Measurements from ENCODE around the gene FBXW9.

Gene FBXW9

GRCh38 chr19:12670159-12670928 is 26.1 kb downstream of the FBXW9 start:
- no peaks in the 10 kb centered on the region; the same call in 1 of the 2 replicates for H3K36me3 ChIP-seq (ENCODE audit: low read length)
- H3K9ac ChIP-seq (ENCODE audit: low read length), result peak overlapping the region; percentile 81
- no peaks in the 10 kb centered on the region; the same call in 1 of the 2 replicates for H4K20me1 ChIP-seq (ENCODE audit: low read depth, low read length)
- H3K9me2 ChIP-seq (replicated peaks; ENCODE audit: insufficient read depth, low read length), result no peaks in the 10 kb centered on the region
- H3K4me3 ChIP-seq (ENCODE audit: insufficient read depth, low read length, poor library complexity, severe bottlenecking), result peak overlapping the region; percentile 81
- H3K4me2 ChIP-seq (ENCODE audit: low read depth, low read length, poor library complexity, severe bottlenecking), result peak overlapping the region; percentile 66
- peaks cover 40% of the 10 kb centered on the region for H3K79me2 ChIP-seq (ENCODE audit: insufficient read depth, low read length)
- no peaks in the 10 kb centered on the region for H3K27me3 ChIP-seq (ENCODE audit: low read length)
- peaks cover 7% of the 10 kb centered on the region; the same call in 1 of the 2 replicates for H3F3A ChIP-seq (ENCODE audit: insufficient read depth)
- H2AFZ ChIP-seq (ENCODE audit: low read depth, low read length, severe bottlenecking), result peak overlapping the region; percentile 85
- H3K27ac ChIP-seq (ENCODE audit: low read depth, low read length), result no peak overlapping the region
- no peak for TF ChIP-seq CTCF (IDR thresholded peaks at IDR 0.05; ENCODE audit: insufficient read depth, low read length, poor library complexity, severe bottlenecking)
- no peak for TF ChIP-seq EZH2phosphoT487 (conservative IDR thresholded peaks at IDR 0.05; ENCODE audit: low read length)
- no peaks in the 10 kb centered on the region for H3K9me3 ChIP-seq (ENCODE audit: insufficient read depth, low read length)

GRCh38 chr19:12669270-12670158 is 26.9 kb downstream of the FBXW9 start:
- Histone ChIP-seq H3K9me2 (replicated peaks; ENCODE audit: insufficient read depth, low read length) (no peaks in the 10 kb centered on the region), H3K9ac (ENCODE audit: low read length) (peak overlapping the region; percentile 81), H4K20me1 (ENCODE audit: low read depth, low read length) (no peaks in the 10 kb centered on the region), H2AFZ (ENCODE audit: low read depth, low read length, severe bottlenecking) (peak overlapping the region; percentile 85), H3K36me3 (ENCODE audit: low read length) (no peaks in the 10 kb centered on the region), H3F3A (ENCODE audit: insufficient read depth) (peaks cover 7% of the 10 kb centered on the region; the same call in 1 of the 2 replicates), H3K79me2 (ENCODE audit: insufficient read depth, low read length) (peaks cover 40% of the 10 kb centered on the region), H3K27me3 (ENCODE audit: low read length) (no peaks in the 10 kb centered on the region), H3K9me3 (ENCODE audit: insufficient read depth, low read length) (no peaks in the 10 kb centered on the region), H3K4me3 (ENCODE audit: insufficient read depth, low read length, poor library complexity, severe bottlenecking) (peak overlapping the region; percentile 81), H3K27ac (ENCODE audit: low read depth, low read length) (peak overlapping the region; percentile 82), H3K4me2 (ENCODE audit: low read depth, low read length, poor library complexity, severe bottlenecking) (peak overlapping the region; percentile 66)
- TF ChIP-seq CTCF (IDR thresholded peaks at IDR 0.05; ENCODE audit: insufficient read depth, low read length, poor library complexity, severe bottlenecking), result no peak
- no peak for TF ChIP-seq EZH2phosphoT487 (conservative IDR thresholded peaks at IDR 0.05; ENCODE audit: low read length)

- Histone ChIP-seq H3F3A (ENCODE audit: insufficient read depth) (peaks cover 7% of the 10 kb centered on the region; the same call in 1 of the 2 replicates), H3K4me2 (ENCODE audit: low read depth, low read length, poor library complexity, severe bottlenecking) (peak overlapping the region; percentile 66), H3K4me3 (ENCODE audit: insufficient read depth, low read length, poor library complexity, severe bottlenecking) (peak overlapping the region; percentile 81), H2AFZ (ENCODE audit: low read depth, low read length, severe bottlenecking) (peak overlapping the region; percentile 85), H3K79me2 (ENCODE audit: insufficient read depth, low read length) (peaks cover 46% of the 10 kb centered on the region), H3K36me3 (ENCODE audit: low read length) (no peaks in the 10 kb centered on the region), H3K9ac (ENCODE audit: low read length) (peak overlapping the region; percentile 81), H3K27me3 (ENCODE audit: low read length) (no peaks in the 10 kb centered on the region), H3K27ac (ENCODE audit: low read depth, low read length) (peak overlapping the region; percentile 82; the same call in 1 of the 2 replicates), H3K9me3 (ENCODE audit: insufficient read depth, low read length) (no peaks in the 10 kb centered on the region), H3K9me2 (replicated peaks; ENCODE audit: insufficient read depth, low read length) (no peaks in the 10 kb centered on the region), H4K20me1 (ENCODE audit: low read depth, low read length) (no peaks in the 10 kb centered on the region)
- no peak for TF ChIP-seq EZH2phosphoT487 (conservative IDR thresholded peaks at IDR 0.05; ENCODE audit: low read length)
- no peak for TF ChIP-seq CTCF (IDR thresholded peaks at IDR 0.05; ENCODE audit: insufficient read depth, low read length, poor library complexity, severe bottlenecking)
These were observed 27.5 kb downstream of the FBXW9 start for GRCh38 chr19:12668932-12669269.
